Fibroblast of skin of back (primary cell): ENCODE data around the gene DCTD.

Experiments used
- DNase-seq: peaks from one replicate; pipeline ENCODE4 v3.0.0-alpha.2; 2013

The DCTD gene

GRCh38 chr4:182888891-182889290 lies 28.3 kb downstream of the DCTD start:
- DNase-seq, result no peak

DNA sequence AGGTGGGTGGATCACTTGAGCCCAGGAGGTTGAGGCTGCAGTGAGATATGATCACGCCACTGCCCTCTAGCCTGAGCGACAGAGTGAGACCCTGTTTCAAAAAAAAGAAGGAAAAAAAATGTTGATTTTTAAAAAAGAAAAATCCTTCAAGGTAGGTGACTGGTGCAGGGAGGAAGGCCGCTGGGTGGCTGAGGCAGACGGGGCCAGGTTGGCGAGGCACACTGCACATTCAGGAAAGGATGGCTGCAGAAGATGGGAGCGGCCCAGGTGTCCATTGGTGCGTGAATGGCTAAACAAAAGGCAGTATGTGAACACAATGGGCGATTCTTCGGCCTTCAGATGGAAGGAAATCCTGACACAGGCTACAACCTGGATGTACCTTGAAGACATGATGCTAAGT lies 30.4 kb downstream of the DCTD start:
- DNase-seq, result no peak

GRCh38 chr4:182886205-182886604 lies 31.0 kb downstream of the DCTD start:
- no peak for DNase-seq

DNA sequence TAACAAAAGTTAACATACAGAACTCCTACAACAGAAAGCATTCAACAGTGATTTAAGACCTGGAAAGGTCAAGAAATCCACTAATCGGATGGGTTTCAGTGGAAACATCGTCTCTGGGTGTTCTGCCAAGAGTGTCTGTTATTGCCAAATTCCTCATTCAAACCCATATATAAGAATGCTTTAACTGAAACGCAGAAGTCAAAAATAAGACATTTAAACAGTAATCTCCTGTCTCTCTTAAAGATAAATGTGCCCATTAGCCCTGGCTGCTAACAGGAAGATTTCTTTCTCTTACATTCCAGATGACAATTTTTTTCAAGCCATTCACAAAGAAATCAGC lies 31.5 kb downstream of the DCTD start:
- no peak for DNase-seq

DNA sequence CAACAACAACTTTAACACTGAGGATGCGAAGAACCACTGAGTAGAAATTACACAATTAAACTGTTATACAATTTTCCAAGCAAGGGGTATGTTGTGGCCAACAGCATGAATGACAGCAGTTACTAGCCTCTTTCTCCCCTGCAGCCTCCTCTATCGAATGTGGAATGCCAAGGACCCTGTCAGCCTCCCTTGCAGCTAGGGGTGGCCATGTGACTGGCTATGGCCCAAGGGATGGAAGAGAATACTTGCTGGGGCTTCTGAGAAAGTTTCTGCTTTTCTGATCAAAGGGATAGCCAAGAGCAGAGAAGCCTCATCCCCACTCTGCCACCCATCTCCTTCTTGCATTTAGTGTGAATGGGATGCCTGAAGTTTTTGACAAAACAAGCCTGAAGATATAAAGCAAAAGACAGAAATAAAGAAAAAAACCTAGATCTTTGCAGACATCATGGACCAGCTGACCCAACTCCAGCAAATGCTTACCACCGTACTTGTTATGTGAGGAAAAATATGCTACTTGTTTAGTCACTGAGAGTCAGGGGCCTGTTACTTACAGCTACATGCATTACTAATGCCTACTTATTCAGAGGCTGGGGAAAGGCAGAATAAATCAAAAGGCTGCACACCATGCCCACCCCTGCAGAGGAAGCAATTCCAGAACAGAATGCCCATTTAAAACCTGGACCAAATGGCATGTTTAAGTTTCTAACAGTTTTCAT lies 32.0 kb downstream of the DCTD start:
- DNase-seq, result no peak

GRCh38 chr4:182884040-182884439 lies 33.1 kb downstream of the DCTD start:
- DNase-seq, result no peak

DNA sequence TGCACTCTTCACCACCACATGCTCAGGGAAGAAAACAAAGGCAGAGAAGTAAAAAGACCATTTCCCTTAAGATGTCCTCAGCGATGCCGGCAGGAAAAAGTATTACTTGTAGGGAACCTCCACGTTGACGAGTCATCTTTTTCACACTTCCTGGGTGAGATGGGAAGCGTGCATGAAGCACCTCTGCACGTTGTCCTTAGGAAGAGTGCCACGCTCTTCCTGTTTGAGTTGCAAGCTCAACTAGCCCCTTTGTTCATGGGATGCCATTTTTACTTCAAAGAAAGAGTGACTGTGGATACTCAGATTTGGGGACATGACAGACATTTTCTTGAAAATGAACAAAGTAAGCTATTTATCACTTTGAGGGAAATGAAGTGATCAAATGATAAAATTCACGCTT lies 33.8 kb downstream of the DCTD start:
- DNase-seq, result no peak

DNA sequence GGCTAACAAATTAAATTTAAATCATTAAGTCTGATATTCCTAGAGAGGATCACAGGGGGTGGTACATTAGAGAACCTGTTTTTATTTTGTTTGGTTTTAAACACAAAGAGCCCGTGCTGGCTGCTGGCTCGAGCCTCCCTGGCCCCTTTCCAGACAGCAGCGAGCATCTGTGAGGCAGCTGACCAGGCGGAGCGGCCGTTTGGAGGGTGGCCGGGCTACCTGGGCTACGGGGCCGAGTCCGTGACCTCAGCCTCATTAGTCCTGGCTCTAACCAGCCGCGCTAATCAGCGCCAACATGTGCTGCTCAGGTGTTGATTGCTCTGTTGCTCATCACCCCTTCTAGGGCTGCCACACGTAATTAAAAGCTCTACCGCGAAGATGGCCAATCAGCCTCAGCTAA lies 35.3 kb downstream of the DCTD start:
- DNase-seq, result no peak

DNA sequence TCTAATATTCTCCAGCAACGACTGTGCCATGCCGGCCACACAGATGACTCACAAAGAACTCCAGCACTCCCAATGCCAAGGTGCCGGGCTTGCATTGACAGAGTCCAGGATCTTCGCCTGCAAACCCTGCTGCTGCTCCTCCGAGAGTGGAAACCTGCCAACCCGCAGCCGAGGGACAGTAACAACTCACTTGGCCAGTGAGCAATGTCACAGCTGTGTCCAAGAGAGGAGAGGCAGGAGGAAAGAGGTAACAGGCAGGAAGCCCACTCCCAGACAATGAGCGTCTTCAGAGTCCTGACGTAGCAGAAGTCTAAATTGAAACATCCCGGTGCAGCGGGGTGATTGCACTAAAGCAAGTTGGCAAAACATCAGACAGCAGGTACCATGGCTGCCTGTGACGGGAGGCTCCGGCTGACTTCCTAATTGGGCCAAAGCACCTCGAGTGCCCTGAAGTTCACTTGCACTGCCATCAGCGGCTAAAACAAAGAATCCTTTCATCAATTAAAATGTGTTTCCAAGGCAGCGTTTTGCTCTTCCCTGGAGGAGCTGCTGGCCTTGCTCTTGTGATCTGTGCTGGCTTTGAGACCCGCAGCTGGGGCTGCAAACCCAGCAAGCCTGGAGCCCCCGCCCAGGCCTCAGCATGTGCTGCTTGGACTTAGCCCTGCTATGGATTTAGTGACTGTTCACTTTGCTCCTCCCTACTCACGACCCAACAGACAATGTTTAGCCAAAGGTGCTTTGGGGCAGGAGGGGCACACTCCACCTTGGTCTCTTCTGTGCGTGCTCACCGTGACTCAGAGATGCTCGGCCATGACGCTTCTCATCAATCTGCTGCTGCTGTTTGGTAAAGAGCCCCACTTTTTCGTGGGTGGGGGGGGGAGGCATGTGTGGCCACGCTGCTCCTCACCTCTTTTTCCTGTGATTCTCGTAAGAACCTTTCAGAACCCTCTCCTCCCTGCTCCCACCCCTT lies 36.5 kb downstream of the DCTD start:
- no peak for DNase-seq

DNA sequence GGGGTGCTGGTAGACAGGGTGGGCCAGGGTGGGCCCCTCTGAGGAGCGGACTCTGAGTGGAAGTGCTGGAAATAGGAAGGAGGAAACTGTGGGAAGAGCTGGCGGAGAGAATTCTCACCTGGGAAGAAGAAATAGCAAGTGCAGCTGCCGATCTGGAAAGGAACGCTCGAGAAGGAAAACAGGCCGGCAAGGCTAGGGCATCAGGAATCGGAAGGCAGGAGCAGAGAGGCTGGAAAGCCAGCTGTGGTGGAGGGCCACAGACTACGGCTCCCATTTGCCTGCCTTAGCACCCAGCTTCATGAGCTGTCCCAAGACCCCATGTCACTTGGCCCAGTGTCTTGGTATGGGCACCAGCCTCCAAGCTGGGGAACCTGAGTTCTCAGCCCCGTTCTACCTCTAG lies 37.3 kb downstream of the DCTD start:
- DNase-seq, result no peak

DNA sequence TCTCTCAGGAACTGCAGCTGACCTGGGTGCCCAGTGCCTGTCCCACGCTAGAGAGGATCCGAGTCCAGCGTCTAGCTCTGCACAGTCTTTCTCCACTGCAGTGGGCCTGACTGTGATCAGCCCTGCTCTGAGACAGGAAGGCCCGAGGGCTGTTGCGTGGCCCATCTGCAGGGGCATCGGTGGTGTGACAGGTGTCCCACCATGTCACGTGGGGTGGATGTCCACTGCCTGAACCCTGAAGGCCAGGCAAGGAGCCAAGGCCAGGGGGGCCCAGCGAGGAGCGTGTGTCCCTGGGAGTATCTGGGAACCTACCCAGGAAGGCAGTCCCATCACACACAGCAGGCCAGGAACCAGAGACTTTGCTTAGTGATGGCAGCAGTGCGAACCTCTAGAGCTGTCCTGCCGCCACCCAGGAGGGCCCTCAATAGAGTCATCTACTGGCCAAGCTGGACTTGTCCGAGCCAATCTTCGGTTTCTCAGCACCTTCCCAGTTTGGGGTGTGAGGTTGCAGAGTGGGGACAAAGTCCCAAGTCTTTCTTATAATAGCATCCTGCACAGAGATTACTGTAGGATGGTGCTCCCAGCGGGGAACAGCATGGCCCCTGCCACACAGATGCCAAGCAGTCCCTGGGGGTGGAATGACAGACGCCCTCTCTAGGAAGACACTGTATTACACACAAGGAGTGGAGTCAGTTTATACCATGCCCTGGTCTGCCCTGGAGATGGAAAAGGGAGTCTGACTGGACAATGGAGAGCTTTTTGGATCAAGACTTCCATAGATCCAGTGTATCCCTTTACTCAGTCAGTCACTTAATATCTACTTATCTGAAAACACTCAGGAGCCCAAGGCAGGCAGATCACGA lies 38.3 kb downstream of the DCTD start:
- DNase-seq, result no peak

- DNase-seq, result no peak
These were observed 39.8 kb downstream of the DCTD start for GRCh38 chr4:182877326-182877883.

DNA sequence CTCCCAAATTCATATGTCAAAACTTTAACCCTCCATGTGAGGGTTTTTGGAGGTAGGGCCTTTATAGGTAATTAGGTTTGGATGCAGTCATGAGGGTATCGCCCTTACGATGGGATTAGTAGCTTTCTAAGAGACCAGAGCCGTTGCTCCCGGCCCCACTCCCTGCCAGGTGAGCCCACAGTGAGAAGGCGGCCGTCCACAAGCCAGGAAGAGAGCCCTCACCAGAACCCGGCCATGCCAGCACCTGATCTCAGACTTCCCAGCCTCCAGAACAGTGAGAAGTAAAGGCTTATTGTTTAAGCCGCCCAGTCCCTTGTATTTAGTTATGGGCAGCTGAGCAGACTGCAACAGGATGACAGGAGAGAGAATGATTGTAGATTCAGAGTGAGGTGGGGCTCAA lies 40.8 kb downstream of the DCTD start:
- no peak for DNase-seq

DNA sequence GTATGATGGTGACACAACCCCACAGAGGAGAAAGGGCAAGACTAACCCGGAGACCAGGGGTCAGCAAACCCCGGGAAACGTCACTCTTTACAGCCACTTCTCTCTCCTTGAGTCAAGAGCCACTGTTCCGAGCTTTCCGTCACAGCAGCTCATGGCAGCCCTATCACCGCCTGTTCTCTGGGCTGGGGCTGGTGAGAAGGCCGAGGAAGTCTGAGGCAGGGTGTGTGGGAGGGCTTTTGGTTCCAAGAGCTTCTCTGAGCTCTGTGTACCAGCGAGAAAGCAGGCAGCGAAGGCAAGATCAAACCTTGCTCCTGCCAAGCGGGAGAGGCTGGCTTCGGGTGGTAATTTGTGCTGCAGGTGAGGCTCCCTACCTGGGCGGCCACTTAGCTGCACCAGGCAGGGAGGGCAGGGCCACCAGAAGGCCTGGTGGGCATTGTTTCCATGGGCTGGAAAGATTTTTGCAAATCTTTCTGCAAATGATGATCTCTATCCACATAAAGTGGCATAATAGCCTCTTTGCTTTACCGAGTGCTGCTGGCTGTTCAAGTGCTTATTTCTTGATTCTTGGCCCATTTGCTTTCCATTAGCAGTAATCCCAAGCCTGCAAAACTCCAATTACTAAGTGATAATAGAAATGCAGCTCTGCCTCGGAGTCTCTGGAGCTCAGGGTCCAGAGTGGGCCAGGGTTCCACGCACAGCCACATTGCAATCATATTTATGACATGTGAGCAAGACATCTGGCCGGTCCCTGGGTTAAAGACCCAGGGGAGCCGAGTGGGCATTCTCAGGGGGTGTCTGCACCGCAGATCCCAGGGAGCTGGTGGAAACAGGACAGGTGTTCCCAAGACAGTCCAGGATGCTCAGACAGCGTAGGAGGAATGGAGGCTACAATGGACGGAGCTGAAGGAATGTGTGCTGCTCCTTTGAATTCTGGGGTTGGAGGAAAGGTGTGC lies 41.5 kb downstream of the DCTD start:
- DNase-seq, result no peak

GRCh38 chr4:182874797-182875345 lies 42.3 kb downstream of the DCTD start:
- DNase-seq, result no peak

DNA sequence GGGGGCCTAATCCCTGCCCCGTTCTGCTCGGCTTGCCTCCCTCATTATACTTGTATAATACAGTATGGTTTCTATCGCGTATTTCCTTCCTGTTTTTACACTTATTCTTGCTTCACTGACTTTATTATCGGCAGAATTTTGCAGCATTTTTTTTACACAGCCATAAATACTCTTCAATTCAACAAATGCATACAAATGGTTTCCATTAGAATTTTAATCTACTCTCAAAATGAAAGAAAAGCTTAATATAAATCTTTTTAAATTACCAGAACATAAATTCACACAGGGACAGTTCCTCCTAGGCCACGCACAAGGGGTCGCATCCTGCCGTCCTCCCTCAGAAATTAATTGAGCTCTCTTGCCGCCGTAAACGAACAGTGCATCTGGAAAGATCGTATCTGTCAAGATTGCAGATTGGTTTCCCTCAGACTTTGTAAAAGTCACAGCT lies 42.9 kb downstream of the DCTD start:
- DNase-seq, result no peak

DNA sequence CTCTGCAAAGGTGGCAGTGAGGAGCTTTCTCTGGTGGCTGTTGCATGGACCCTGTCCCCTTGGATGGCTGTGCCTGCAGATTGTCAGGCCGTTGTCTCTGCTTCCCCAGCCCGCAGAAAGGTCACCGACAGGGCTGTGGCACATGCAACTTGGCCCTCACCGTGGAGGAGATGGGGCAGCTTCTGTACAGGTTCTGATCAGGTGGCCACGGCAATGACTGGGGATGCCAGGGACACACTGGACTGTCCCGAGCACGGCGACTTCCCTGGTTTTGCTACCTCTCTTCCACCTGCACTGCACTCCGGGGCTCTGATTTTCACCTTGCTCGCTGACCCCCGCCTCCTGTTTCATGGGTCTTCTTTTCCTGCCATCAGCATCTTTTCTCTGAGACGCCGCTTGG lies 43.5 kb downstream of the DCTD start:
- DNase-seq, result no peak

DNA sequence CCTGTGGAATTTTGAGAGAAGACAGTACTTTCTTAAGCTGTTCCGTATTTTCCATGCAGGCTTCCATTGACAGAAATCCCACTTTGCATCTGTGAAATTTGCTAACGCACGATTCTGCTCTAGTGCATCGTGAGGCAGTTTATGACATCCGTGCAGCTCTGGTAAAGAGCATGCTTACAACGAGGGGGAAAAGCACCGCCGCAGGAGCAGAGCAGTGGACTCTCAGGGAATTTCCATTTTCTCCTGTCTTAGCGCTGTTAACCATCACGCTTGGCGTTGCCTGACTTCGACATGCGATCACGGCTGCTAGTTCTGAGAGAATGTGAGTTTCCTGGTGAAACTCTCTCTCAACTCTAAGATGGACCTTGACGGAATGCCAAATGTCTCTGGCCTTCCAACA lies 43.9 kb downstream of the DCTD start:
- no peak for DNase-seq

GRCh38 chr4:182872886-182873285 lies 44.3 kb downstream of the DCTD start:
- no peak for DNase-seq

DNA sequence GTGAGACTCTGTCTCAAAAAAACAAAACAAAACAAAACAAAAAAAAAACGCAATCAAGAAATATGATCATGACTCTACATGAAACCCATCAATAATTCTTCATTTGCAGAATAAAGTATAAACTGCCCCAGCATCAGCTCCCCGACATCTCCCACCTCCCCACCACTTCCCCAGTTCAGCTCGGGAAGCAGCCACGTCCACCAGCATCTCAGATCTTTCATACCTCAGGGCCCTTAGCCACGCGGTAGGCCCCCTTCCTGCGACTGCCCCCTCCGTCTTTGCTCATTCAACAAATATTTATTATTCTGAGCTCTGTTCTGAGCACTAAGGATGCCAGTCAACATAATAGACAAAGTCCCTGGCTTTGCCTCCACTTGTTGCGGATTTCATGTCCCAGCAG lies 45.6 kb downstream of the DCTD start:
- no peak for DNase-seq

DNA sequence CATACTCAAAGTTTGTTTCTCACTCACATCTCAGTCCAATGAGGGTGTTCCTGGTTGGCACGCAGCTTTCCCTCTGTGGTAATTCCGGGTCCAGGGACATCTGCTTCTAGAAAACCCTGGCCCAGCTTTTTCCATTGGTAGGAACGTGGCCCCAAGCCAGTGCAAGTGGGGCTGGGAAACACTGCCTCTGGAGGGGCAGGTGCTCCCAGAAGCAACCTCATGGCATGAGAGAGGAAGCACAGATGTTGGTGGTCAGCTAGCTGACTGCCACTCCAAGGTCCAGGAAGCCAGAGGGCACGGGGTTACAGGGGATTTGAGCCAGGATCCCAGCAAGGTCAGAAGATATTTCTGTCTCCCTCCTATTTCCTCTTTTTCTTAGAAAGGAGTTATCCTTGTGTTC lies 47.5 kb downstream of the DCTD start:
- no peak for DNase-seq
